HEK293 (cell line): Measurements from ENCODE around the gene PHACTR1.

Experiments used
- CTCF ChIA-PET: fragments of 350-600 bp; formaldehyde crosslinking; extraction: SDS; loops from one replicate; lab custom pipeline; 2021; ENCODE audit warnings: antibody characterized with exemption; lab: Yijun Ruan, JAX
- POLR2A ChIA-PET: fragments of 300-600 bp; formaldehyde crosslinking; extraction: SDS; loops from one replicate; lab custom pipeline; 2020; ENCODE audit warnings: antibody characterized with exemption, inconsistent platforms; lab: Yijun Ruan, JAX
- H3K27ac ChIP-seq: fragments of 200-500 bp; sonication (Bioruptor generic); 2 replicates; pipeline ENCODE4 v1.5.1; 2014; ENCODE audit warnings: low read depth, low read length, control low read depth, inconsistent platforms; ENCODE audit errors: extremely low read depth
- H3K36me3 ChIP-seq, 2 experiments: fragments of 200-500 bp in 1 of 2; sonication (Bioruptor generic) in 1 of 2; 1 replicate in 1 of 2; 2 replicates in 1 of 2; pipeline ENCODE4 v1.5.1; 2014 to 2017; ENCODE audit warnings: inconsistent platforms in 2 of 2, low read length in 2 of 2; ENCODE audit not compliant: control insufficient read depth in 2 of 2, insufficient read depth in 1 of 2
- H3K4me1 ChIP-seq: fragments of 200-500 bp; sonication (Bioruptor generic); 2 replicates; pipeline ENCODE4 v1.5.1; 2014; ENCODE audit warnings: mild to moderate bottlenecking, low read length, inconsistent platforms; ENCODE audit not compliant: control insufficient read depth, insufficient read depth
- H3K4me3 ChIP-seq: 2 replicates; pipeline ENCODE4 v1.5.1; 2011; ENCODE audit warnings: low read depth, mild to moderate bottlenecking, control low read depth, low read length, moderate library complexity
- H3K9me3 ChIP-seq: fragments of 200-500 bp; sonication (Bioruptor generic); 2 replicates; pipeline ENCODE4 v1.5.1; 2014; ENCODE audit warnings: low read depth, low read length, inconsistent platforms; ENCODE audit not compliant: control insufficient read depth, insufficient read depth
- BCL11A ChIP-seq: fragments of 450-650 bp; formaldehyde crosslinking; IDR thresholded peaks from 2 replicates; pipeline ENCODE4 v1.5.1; 2016; ENCODE audit warnings: low read depth, missing biosample characterization, missing genetic modification characterization
- BCL11B ChIP-seq: fragments of 450-650 bp; formaldehyde crosslinking; IDR thresholded peaks from 2 replicates; pipeline ENCODE4 v1.5.1; 2016; ENCODE audit warnings: low read depth, missing biosample characterization, missing genetic modification characterization
- GLIS1 ChIP-seq: fragments of 450-650 bp; formaldehyde crosslinking; IDR thresholded peaks from 2 replicates; pipeline ENCODE4 v1.5.1; 2016; ENCODE audit warnings: missing biosample characterization, missing genetic modification characterization
- ZBTB17 ChIP-seq: fragments of 450-650 bp; formaldehyde crosslinking; IDR thresholded peaks from 2 replicates; pipeline ENCODE4 v1.5.1; 2016; ENCODE audit warnings: missing biosample characterization, missing genetic modification characterization
- ZBTB20 ChIP-seq: fragments of 450-650 bp; formaldehyde crosslinking; IDR thresholded peaks from 2 replicates; pipeline ENCODE4 v1.5.1; 2016; ENCODE audit warnings: missing biosample characterization, missing genetic modification characterization
- ZIC2 ChIP-seq: fragments of 450-650 bp; formaldehyde crosslinking; IDR thresholded peaks from 2 replicates; pipeline ENCODE4 v1.5.1; 2016; ENCODE audit warnings: missing biosample characterization, missing genetic modification characterization
- ZNF175 ChIP-seq: fragments of 450-650 bp; formaldehyde crosslinking; IDR thresholded peaks from 2 replicates; pipeline ENCODE4 v1.5.1; 2016; ENCODE audit warnings: missing biosample characterization, missing genetic modification characterization
- ZNF19 ChIP-seq: fragments of 450-650 bp; formaldehyde crosslinking; IDR thresholded peaks from 2 replicates; pipeline ENCODE4; 2016; ENCODE audit warnings: missing biosample characterization, missing genetic modification characterization, low read depth
- ZNF239 ChIP-seq: fragments of 450-650 bp; formaldehyde crosslinking; IDR thresholded peaks from 2 replicates; pipeline ENCODE4 v1.5.1; 2016; ENCODE audit warnings: missing biosample characterization, missing genetic modification characterization
- ZNF311 ChIP-seq: fragments of 450-650 bp; formaldehyde crosslinking; IDR thresholded peaks from 2 replicates; pipeline ENCODE4 v1.5.1; 2017; ENCODE audit warnings: missing biosample characterization, missing genetic modification characterization, borderline replicate concordance
- ZNF335 ChIP-seq: fragments of 450-650 bp; formaldehyde crosslinking; conservative IDR thresholded peaks from 2 replicates; pipeline ENCODE4 v1.5.1; 2016; ENCODE audit warnings: missing biosample characterization, missing genetic modification characterization
- ZNF521 ChIP-seq: fragments of 450-650 bp; formaldehyde crosslinking; IDR thresholded peaks from 2 replicates; pipeline ENCODE4 v1.5.1; 2017; ENCODE audit warnings: missing biosample characterization, mild to moderate bottlenecking, missing genetic modification characterization
- ZNF561 ChIP-seq: fragments of 450-650 bp; IDR thresholded peaks from 2 replicates; pipeline ENCODE4 v1.5.1; 2018; ENCODE audit warnings: missing biosample characterization, missing genetic modification characterization, borderline replicate concordance
- ZNF626 ChIP-seq: fragments of 450-650 bp; sonication (Bioruptor Pico); formaldehyde crosslinking; IDR thresholded peaks from 2 replicates; pipeline ENCODE4 v1.5.1; 2018; ENCODE audit warnings: missing biosample characterization, missing genetic modification characterization, inconsistent platforms
- ZNF707 ChIP-seq: fragments of 450-650 bp; formaldehyde crosslinking; IDR thresholded peaks from 2 replicates; pipeline ENCODE4 v1.5.1; 2016; ENCODE audit warnings: missing biosample characterization, missing genetic modification characterization
- TF ChIP-seq, protein P1 (sequence below): fragments of 450-650 bp; formaldehyde crosslinking; IDR thresholded peaks from 2 replicates; pipeline ENCODE4 v1.5.1; 2016; ENCODE audit warnings: missing biosample characterization, missing genetic modification characterization
- TF ChIP-seq, protein P2 (sequence below): fragments of 450-650 bp; formaldehyde crosslinking; IDR thresholded peaks from 2 replicates; pipeline ENCODE4 v1.5.1; 2016; ENCODE audit warnings: missing biosample characterization, missing genetic modification characterization
- TF ChIP-seq, protein P3 (sequence below): fragments of 450-650 bp; formaldehyde crosslinking; IDR thresholded peaks from 2 replicates; pipeline ENCODE4 v1.5.1; 2016; ENCODE audit warnings: missing biosample characterization, missing genetic modification characterization
- TF ChIP-seq, protein P4 (sequence below): fragments of 450-650 bp; formaldehyde crosslinking; IDR thresholded peaks from 2 replicates; pipeline ENCODE4 v1.5.1; 2016; ENCODE audit warnings: missing biosample characterization, missing genetic modification characterization
- TF ChIP-seq, protein P5 (sequence below): fragments of 450-650 bp; formaldehyde crosslinking; IDR thresholded peaks from 2 replicates; pipeline ENCODE4 v1.5.1; 2017; ENCODE audit warnings: missing biosample characterization, mild to moderate bottlenecking, missing genetic modification characterization, moderate library complexity

The PHACTR1 gene

DNA sequence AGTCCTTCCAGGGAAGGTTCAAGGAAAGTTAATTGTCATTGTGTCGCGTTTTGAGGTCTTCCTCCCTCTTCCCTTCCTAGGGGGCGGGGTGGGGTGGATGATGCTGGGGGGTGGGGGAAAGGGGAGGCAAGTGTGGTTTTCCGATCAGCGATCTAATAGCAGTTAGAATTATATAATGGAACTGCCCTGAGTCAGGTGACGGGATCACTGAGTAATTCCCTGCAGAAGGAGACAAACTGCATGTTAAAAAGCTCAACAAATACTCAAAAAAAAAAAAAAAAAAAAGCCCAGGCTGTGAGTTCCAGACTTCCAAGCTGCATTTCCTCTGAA, 240.4 kb downstream of the PHACTR1 start:
- CTCF ChIA-PET = no interaction called here
- POLR2A ChIA-PET = interaction anchor here (0.6 to 0.7 kb wide), 2 partner anchors 10 to 107 kb away, joined by 3 to 6 read pairs; no protein-coding TSS in a partner anchor
- TF ChIP-seq BCL11A (tag by site-specific recombination) (no peak), ZNF707 (tag by site-specific recombination) (no peak), ZNF19 (tag by site-specific recombination) (no peak), ZNF561 (tag by site-specific recombination) (no peak), ZNF521 (tag by site-specific recombination) (no peak), ZNF239 (no peak), ZNF311 (tag by site-specific recombination) (no peak), ZNF626 (no peak), ZNF175 (tag by site-specific recombination) (no peak), BCL11B (tag by site-specific recombination) (no peak), ZNF335 (tag by site-specific recombination) (no peak)
- TF ChIP-seq, protein P1, sequence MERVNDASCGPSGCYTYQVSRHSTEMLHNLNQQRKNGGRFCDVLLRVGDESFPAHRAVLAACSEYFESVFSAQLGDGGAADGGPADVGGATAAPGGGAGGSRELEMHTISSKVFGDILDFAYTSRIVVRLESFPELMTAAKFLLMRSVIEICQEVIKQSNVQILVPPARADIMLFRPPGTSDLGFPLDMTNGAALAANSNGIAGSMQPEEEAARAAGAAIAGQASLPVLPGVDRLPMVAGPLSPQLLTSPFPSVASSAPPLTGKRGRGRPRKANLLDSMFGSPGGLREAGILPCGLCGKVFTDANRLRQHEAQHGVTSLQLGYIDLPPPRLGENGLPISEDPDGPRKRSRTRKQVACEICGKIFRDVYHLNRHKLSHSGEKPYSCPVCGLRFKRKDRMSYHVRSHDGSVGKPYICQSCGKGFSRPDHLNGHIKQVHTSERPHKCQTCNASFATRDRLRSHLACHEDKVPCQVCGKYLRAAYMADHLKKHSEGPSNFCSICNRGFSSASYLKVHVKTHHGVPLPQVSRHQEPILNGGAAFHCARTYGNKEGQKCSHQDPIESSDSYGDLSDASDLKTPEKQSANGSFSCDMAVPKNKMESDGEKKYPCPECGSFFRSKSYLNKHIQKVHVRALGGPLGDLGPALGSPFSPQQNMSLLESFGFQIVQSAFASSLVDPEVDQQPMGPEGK (tag by site-specific recombination) = no peak
- TF ChIP-seq, protein P2, sequence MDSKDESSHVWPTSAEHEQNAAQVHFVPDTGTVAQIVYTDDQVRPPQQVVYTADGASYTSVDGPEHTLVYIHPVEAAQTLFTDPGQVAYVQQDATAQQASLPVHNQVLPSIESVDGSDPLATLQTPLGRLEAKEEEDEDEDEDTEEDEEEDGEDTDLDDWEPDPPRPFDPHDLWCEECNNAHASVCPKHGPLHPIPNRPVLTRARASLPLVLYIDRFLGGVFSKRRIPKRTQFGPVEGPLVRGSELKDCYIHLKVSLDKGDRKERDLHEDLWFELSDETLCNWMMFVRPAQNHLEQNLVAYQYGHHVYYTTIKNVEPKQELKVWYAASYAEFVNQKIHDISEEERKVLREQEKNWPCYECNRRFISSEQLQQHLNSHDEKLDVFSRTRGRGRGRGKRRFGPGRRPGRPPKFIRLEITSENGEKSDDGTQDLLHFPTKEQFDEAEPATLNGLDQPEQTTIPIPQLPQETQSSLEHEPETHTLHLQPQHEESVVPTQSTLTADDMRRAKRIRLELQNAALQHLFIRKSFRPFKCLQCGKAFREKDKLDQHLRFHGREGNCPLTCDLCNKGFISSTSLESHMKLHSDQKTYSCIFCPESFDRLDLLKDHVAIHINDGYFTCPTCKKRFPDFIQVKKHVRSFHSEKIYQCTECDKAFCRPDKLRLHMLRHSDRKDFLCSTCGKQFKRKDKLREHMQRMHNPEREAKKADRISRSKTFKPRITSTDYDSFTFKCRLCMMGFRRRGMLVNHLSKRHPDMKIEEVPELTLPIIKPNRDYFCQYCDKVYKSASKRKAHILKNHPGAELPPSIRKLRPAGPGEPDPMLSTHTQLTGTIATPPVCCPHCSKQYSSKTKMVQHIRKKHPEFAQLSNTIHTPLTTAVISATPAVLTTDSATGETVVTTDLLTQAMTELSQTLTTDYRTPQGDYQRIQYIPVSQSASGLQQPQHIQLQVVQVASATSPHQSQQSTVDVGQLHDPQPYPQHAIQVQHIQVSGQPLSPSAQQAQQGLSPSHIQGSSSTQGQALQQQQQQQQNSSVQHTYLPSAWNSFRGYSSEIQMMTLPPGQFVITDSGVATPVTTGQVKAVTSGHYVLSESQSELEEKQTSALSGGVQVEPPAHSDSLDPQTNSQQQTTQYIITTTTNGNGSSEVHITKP (tag by site-specific recombination) = no peak
- Histone ChIP-seq H3K4me3 (no peak overlapping the region), H3K9me3 (no peaks in the 10 kb centered on the region), H3K4me1 (no peaks in the 10 kb centered on the region), H3K27ac (no peak overlapping the region), H3K36me3 (no peaks in the 10 kb centered on the region)

DNA sequence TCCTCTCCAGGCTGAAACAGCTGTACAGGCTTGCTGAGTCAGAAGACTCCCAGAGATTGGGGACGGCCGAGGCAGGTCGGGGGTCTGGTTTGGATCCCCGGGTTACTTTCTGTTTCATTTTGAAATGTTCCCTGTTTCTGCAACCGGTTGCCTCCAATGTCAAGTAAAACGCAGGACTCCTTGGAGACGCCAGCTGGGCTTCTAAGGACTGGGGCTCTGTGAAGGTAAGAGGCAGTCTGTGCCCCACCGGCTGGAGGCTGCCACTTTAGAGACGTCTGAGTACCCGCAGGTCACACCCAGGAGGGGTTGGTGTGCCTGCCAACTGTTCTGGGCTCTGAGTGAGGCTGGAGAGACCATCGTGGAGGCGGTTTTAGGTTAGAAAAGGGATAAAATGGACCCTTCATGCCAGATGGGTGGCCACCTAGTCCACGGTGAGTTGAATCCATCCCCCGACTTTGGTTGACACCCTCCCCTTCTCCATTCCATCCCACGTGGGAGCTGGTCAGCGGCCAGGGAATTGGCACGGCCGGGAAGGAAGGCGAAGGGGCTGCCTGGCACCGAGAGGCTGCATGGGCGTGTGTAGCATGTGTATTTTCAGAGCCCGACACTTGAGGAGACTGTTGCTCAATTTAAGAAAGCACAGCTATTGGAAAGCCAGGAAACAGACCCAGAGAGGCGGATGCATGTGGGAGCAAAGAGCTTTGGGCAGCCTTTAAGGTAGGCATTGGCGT, 240.9 kb downstream of the PHACTR1 start:
- no peaks in the 10 kb centered on the region for H3K9me3 ChIP-seq
- ChIA-PET POLR2A (interaction anchor here (0.6 to 0.7 kb wide), 2 partner anchors 10 to 107 kb away, joined by 3 to 6 read pairs; no protein-coding TSS in a partner anchor), CTCF (interaction anchor here (0.6 to 1.5 kb wide), 3 partner anchors 56 to 373 kb away, joined by 3 to 4 read pairs (median 3); no protein-coding TSS in a partner anchor)
- no peaks in the 10 kb centered on the region for H3K36me3 ChIP-seq
- H3K4me1 ChIP-seq = no peaks in the 10 kb centered on the region
- peak overlapping the region; percentile 1 for H3K4me3 ChIP-seq
- no peak overlapping the region; the same call in 1 of the 2 replicates for H3K27ac ChIP-seq
- TF ChIP-seq, protein P3, sequence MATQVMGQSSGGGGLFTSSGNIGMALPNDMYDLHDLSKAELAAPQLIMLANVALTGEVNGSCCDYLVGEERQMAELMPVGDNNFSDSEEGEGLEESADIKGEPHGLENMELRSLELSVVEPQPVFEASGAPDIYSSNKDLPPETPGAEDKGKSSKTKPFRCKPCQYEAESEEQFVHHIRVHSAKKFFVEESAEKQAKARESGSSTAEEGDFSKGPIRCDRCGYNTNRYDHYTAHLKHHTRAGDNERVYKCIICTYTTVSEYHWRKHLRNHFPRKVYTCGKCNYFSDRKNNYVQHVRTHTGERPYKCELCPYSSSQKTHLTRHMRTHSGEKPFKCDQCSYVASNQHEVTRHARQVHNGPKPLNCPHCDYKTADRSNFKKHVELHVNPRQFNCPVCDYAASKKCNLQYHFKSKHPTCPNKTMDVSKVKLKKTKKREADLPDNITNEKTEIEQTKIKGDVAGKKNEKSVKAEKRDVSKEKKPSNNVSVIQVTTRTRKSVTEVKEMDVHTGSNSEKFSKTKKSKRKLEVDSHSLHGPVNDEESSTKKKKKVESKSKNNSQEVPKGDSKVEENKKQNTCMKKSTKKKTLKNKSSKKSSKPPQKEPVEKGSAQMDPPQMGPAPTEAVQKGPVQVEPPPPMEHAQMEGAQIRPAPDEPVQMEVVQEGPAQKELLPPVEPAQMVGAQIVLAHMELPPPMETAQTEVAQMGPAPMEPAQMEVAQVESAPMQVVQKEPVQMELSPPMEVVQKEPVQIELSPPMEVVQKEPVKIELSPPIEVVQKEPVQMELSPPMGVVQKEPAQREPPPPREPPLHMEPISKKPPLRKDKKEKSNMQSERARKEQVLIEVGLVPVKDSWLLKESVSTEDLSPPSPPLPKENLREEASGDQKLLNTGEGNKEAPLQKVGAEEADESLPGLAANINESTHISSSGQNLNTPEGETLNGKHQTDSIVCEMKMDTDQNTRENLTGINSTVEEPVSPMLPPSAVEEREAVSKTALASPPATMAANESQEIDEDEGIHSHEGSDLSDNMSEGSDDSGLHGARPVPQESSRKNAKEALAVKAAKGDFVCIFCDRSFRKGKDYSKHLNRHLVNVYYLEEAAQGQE = peak; percentile 11; the same call in 1 of the 2 replicates
- TF ChIP-seq GLIS1 (tag by site-specific recombination) = no peak
- TF ChIP-seq, protein P4, sequence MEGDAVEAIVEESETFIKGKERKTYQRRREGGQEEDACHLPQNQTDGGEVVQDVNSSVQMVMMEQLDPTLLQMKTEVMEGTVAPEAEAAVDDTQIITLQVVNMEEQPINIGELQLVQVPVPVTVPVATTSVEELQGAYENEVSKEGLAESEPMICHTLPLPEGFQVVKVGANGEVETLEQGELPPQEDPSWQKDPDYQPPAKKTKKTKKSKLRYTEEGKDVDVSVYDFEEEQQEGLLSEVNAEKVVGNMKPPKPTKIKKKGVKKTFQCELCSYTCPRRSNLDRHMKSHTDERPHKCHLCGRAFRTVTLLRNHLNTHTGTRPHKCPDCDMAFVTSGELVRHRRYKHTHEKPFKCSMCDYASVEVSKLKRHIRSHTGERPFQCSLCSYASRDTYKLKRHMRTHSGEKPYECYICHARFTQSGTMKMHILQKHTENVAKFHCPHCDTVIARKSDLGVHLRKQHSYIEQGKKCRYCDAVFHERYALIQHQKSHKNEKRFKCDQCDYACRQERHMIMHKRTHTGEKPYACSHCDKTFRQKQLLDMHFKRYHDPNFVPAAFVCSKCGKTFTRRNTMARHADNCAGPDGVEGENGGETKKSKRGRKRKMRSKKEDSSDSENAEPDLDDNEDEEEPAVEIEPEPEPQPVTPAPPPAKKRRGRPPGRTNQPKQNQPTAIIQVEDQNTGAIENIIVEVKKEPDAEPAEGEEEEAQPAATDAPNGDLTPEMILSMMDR (tag by site-specific recombination) = peak; percentile 52; the same call in 1 of the 2 replicates
- peak; percentile 38 for TF ChIP-seq ZBTB17 (tag by site-specific recombination)
- no peak for TF ChIP-seq ZIC2
- 0 out of 2 replicates have a peak, but pooled peaks have one; percentile 10 for TF ChIP-seq ZBTB20 (tag by site-specific recombination)
- TF ChIP-seq, protein P5, sequence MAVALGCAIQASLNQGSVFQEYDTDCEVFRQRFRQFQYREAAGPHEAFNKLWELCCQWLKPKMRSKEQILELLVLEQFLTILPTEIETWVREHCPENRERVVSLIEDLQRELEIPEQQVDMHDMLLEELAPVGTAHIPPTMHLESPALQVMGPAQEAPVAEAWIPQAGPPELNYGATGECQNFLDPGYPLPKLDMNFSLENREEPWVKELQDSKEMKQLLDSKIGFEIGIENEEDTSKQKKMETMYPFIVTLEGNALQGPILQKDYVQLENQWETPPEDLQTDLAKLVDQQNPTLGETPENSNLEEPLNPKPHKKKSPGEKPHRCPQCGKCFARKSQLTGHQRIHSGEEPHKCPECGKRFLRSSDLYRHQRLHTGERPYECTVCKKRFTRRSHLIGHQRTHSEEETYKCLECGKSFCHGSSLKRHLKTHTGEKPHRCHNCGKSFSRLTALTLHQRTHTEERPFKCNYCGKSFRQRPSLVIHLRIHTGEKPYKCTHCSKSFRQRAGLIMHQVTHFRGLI (tag by site-specific recombination) = no peak
